Liver (tissue), 3 donors: ENCODE results near the gene MS4A6E.

ENCODE experiments used
- ATF3 ChIP-seq: IDR thresholded peaks from 2 replicates; pipeline ENCODE4 v1.6.1; 2016; ENCODE audit warnings: antibody characterized with exemption
- CTCF ChIP-seq: fragments of 150-350 bp; IDR thresholded peaks from 2 replicates; pipeline ENCODE4 v1.5.1; 2017; ENCODE audit warnings: improper control_type of control experiment, low read depth, low read length; ENCODE audit not compliant: missing input control
- EGR1 ChIP-seq, 2 donors: IDR thresholded peaks; 2 replicates each; pipeline ENCODE4 v1.6.1; 2016 to 2018; ENCODE audit warnings: antibody characterized with exemption in 2 of 2, low read depth in 2 of 2
- GABPA ChIP-seq, 2 donors: IDR thresholded peaks in 1 of 2; conservative IDR thresholded peaks in 1 of 2; 2 replicates each; pipeline ENCODE4 v1.6.1; 2016; ENCODE audit warnings: antibody characterized with exemption in 2 of 2, mild to moderate bottlenecking in 1 of 2, moderate library complexity in 1 of 2
- JUND ChIP-seq, 2 donors: IDR thresholded peaks; 2 replicates each; pipeline ENCODE4 v1.6.1; 2016; ENCODE audit warnings: antibody characterized with exemption in 2 of 2
- MAX ChIP-seq: IDR thresholded peaks from 2 replicates; pipeline ENCODE4 v1.6.1; 2016; ENCODE audit warnings: antibody characterized with exemption
- NR2F2 ChIP-seq: IDR thresholded peaks from 2 replicates; pipeline ENCODE4 v1.6.1; 2016; ENCODE audit warnings: antibody characterized with exemption
- RAD21 ChIP-seq, 2 donors: IDR thresholded peaks; 2 replicates each; pipeline ENCODE4 v1.6.1; 2016; ENCODE audit warnings: antibody characterized with exemption in 2 of 2, mild to moderate bottlenecking in 2 of 2
- REST ChIP-seq: IDR thresholded peaks from 2 replicates; pipeline ENCODE4 v1.6.1; 2016; ENCODE audit warnings: antibody characterized with exemption, mild to moderate bottlenecking
- RXRA ChIP-seq, 2 donors: IDR thresholded peaks; 2 replicates each; pipeline ENCODE4 v1.6.1; 2017 to 2018; ENCODE audit warnings: antibody characterized with exemption in 2 of 2, mild to moderate bottlenecking in 1 of 2
- SP1 ChIP-seq: IDR thresholded peaks from 2 replicates; pipeline ENCODE4 v1.6.1; 2018; ENCODE audit warnings: antibody characterized with exemption, mild to moderate bottlenecking
- TAF1 ChIP-seq: conservative IDR thresholded peaks from 2 replicates; pipeline ENCODE4 v1.6.1; 2016; ENCODE audit warnings: antibody characterized with exemption, mild to moderate bottlenecking
- YY1 ChIP-seq: IDR thresholded peaks from 2 replicates; pipeline ENCODE4 v1.6.1; 2016; ENCODE audit warnings: antibody characterized with exemption, mild to moderate bottlenecking
- ZBTB33 ChIP-seq: IDR thresholded peaks from 2 replicates; pipeline ENCODE4 v1.6.1; 2016; ENCODE audit warnings: antibody characterized with exemption
- donor health status: healthy.
- donor health status: healthy.

- no peak for TF ChIP-seq CTCF
- no peak for TF ChIP-seq RXRA (IDR thresholded peaks at IDR 0.05)
- no peak for TF ChIP-seq SP1
- TF ChIP-seq JUND (IDR thresholded peaks at IDR 0.05) = no peak
- TF ChIP-seq TAF1 = no peak
- TF ChIP-seq RAD21 (IDR thresholded peaks at IDR 0.05) = no peak
- TF ChIP-seq NR2F2 = no peak
- TF ChIP-seq ATF3 = no peak
- no peak for TF ChIP-seq REST
- no peak for TF ChIP-seq YY1
- no peak for TF ChIP-seq MAX
- no peak for TF ChIP-seq GABPA (IDR thresholded peaks at IDR 0.05 in 1 of 2, conservative IDR thresholded peaks at IDR 0.05 in 1 of 2)
- no peak for TF ChIP-seq ZBTB33
- no peak for TF ChIP-seq EGR1 (IDR thresholded peaks at IDR 0.05; ENCODE audit: low read depth in 2 of 2)
Observed at GRCh38 chr11:60376601-60377000, 49.5 kb downstream of the MS4A6E start.
